Measurements from ENCODE around the gene OR2V1. TPM values are rescaled to one million over a fixed set of nuclear protein-coding genes. Genes with fewer than 3 reads are reported as not detected.

The OR2V1 gene
- total and polyA plus RNA-seq, 2 of the 4 experiments (the other 2 are of a cell fraction) = not detected

GRCh38 chr5:181133083-181133482 lies 2.1 kb upstream of the OR2V1 start:
- Histone ChIP-seq H2BK20ac (ENCODE audit: low read depth, low read length) (no peak overlapping the region), H3K27ac (ENCODE audit: insufficient read depth, low read length) (no peak overlapping the region), H2AK9ac (replicated peaks; ENCODE audit: low read depth, low read length, poor library complexity) (peak overlapping the region; percentile 50), H4K8ac (ENCODE audit: low read depth in 2 of 2, low read length in 2 of 2) (no peak overlapping the region), H4K20me1 (ENCODE audit: insufficient read depth, low read length) (no peaks in the 10 kb centered on the region), H2BK15ac (ENCODE audit: low read depth, low read length) (no peak overlapping the region), H4K91ac (ENCODE audit: insufficient read depth, low read depth, low read length) (no peak overlapping the region), H3K9me1 (ENCODE audit: insufficient read depth, low read length) (no peaks in the 10 kb centered on the region), H3K4me1 (ENCODE audit: control insufficient read depth, insufficient read depth, low read length) (no peaks in the 10 kb centered on the region), H3K36me3 (ENCODE audit: control insufficient read depth, insufficient read depth, low read length) (no peaks in the 10 kb centered on the region), H3K9ac (ENCODE audit: low read depth, low read length) (no peak overlapping the region), H2BK5ac (ENCODE audit: low read depth, low read length, poor library complexity, severe bottlenecking) (no peak overlapping the region), H3K27me3 (ENCODE audit: control insufficient read depth, insufficient read depth, low read length) (peaks cover 4% of the 10 kb centered on the region; the same call in 1 of the 2 replicates), H3K4ac (ENCODE audit: low read depth, low read length) (no peak overlapping the region), H3K56ac (ENCODE audit: extremely low read depth, insufficient read depth, low read length) (no peak overlapping the region), H3K9me3 (ENCODE audit: control insufficient read depth, insufficient read depth, low read length) (no peaks in the 10 kb centered on the region), H2BK120ac (ENCODE audit: low read depth, low read length) (no peak overlapping the region), H3K4me2 (ENCODE audit: low read depth, low read length) (no peak overlapping the region), H3K14ac (replicated peaks; ENCODE audit: low read depth, low read length) (no peak overlapping the region), H3K4me3 (ENCODE audit: insufficient read depth, low read depth, low read length) (no peak overlapping the region), H2AK5ac (ENCODE audit: low read depth, low read length) (no peak overlapping the region), H2AFZ (replicated peaks; ENCODE audit: low read length, poor library complexity) (no peak overlapping the region), H4K5ac (ENCODE audit: low read depth, low read length) (no peak overlapping the region), H3K79me1 (ENCODE audit: low read depth in 1 of 2, low read length in 2 of 2) (no peaks in the 10 kb centered on the region), H3K23ac (ENCODE audit: low read depth, low read length) (no peak overlapping the region), H3K18ac (ENCODE audit: low read depth, low read length) (no peak overlapping the region)
- ChIA-PET CTCF (no interaction called here), POLR2A (ENCODE audit: unreplicated experiment) (no interaction called here)
- ATAC-seq (ENCODE audit: low read depth) (no peak), DNase-seq (no peak)
- intact Hi-C loops (cut with micrococcal nuclease) = no loop called here
- dilution Hi-C loops (cut with HindIII; ENCODE audit: low sequenced_read_pairs, unreplicated experiment) = no loop called here
- in situ Hi-C loops (cut with MboI; ENCODE audit: low sequenced_read_pairs) = no loop called here
- no TSS peak for BruUV-seq (replicated peaks)
- TF ChIP-seq BHLHE40 (IDR thresholded peaks at IDR 0.05; ENCODE audit: low read depth, low read length) = no peak
- no peak for TF ChIP-seq RAD21 (IDR thresholded peaks at IDR 0.05; ENCODE audit: low read length)
- no peak for TF ChIP-seq CHD1 (IDR thresholded peaks at IDR 0.05; ENCODE audit: low read depth, low read length)
- no peak for TF ChIP-seq ELK1 (IDR thresholded peaks at IDR 0.05; ENCODE audit: borderline replicate concordance, low read depth, low read length)
- no peak for TF ChIP-seq MAZ (IDR thresholded peaks at IDR 0.05; ENCODE audit: borderline replicate concordance, low read depth, low read length)
- TF ChIP-seq RFX5 (IDR thresholded peaks at IDR 0.05; ENCODE audit: low read depth, low read length) = no peak
- TF ChIP-seq FOS (IDR thresholded peaks at IDR 0.05; ENCODE audit: low read depth, low read length) = no peak
- TF ChIP-seq MAFK (IDR thresholded peaks at IDR 0.05; ENCODE audit: low read depth, low read length) = no peak
- TF ChIP-seq, protein P1, sequence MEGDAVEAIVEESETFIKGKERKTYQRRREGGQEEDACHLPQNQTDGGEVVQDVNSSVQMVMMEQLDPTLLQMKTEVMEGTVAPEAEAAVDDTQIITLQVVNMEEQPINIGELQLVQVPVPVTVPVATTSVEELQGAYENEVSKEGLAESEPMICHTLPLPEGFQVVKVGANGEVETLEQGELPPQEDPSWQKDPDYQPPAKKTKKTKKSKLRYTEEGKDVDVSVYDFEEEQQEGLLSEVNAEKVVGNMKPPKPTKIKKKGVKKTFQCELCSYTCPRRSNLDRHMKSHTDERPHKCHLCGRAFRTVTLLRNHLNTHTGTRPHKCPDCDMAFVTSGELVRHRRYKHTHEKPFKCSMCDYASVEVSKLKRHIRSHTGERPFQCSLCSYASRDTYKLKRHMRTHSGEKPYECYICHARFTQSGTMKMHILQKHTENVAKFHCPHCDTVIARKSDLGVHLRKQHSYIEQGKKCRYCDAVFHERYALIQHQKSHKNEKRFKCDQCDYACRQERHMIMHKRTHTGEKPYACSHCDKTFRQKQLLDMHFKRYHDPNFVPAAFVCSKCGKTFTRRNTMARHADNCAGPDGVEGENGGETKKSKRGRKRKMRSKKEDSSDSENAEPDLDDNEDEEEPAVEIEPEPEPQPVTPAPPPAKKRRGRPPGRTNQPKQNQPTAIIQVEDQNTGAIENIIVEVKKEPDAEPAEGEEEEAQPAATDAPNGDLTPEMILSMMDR (conservative IDR thresholded peaks at IDR 0.05; ENCODE audit: low read depth, low read length) = no peak
- TF ChIP-seq CEBPB (IDR thresholded peaks at IDR 0.05; ENCODE audit: low read depth, low read length) = no peak
- TF ChIP-seq USF2 (IDR thresholded peaks at IDR 0.05; ENCODE audit: low read depth, low read length) = no peak
- WGBS, 2 experiments (ENCODE audit: extremely low coverage in 2 of 2, insufficient read length in 1 of 2) = no CpG with 5 or more reads among the region's 3 CpGs
